AG10803 (cell line): ENCODE measurements around the gene COLQ.

Source experiments
- DNase-seq: peaks from one replicate; pipeline ENCODE4 v3.0.0; 2010; ENCODE audit warnings: low read depth
- H3K4me3 ChIP-seq: 2 replicates; pipeline ENCODE4 v1.5.1; 2011; ENCODE audit warnings: mild to moderate bottlenecking, low read length, control low read depth
- TF ChIP-seq, protein P1 (sequence below): conservative IDR thresholded peaks from 2 replicates; pipeline ENCODE4 v1.5.1; 2011; ENCODE audit warnings: mild to moderate bottlenecking, low read length, control low read depth, inconsistent platforms

Gene COLQ

GRCh38 chr3:15403495-15403894, 118.0 kb downstream of the COLQ start:
- TF ChIP-seq, protein P1, sequence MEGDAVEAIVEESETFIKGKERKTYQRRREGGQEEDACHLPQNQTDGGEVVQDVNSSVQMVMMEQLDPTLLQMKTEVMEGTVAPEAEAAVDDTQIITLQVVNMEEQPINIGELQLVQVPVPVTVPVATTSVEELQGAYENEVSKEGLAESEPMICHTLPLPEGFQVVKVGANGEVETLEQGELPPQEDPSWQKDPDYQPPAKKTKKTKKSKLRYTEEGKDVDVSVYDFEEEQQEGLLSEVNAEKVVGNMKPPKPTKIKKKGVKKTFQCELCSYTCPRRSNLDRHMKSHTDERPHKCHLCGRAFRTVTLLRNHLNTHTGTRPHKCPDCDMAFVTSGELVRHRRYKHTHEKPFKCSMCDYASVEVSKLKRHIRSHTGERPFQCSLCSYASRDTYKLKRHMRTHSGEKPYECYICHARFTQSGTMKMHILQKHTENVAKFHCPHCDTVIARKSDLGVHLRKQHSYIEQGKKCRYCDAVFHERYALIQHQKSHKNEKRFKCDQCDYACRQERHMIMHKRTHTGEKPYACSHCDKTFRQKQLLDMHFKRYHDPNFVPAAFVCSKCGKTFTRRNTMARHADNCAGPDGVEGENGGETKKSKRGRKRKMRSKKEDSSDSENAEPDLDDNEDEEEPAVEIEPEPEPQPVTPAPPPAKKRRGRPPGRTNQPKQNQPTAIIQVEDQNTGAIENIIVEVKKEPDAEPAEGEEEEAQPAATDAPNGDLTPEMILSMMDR: no peak
- no peak overlapping the region for H3K4me3 ChIP-seq
- no peak for DNase-seq

GRCh38 chr3:15401936-15402335, 119.6 kb downstream of the COLQ start:
- no peak for DNase-seq
- no peak overlapping the region for H3K4me3 ChIP-seq
- TF ChIP-seq, protein P1: no peak
